Brain pericyte (primary cell): ENCODE measurements around the gene CRACDL.
"Not testable (repeated sequence)": the region's sequence is repeated elsewhere in the genome, so short reads cannot be mapped to it uniquely, and the experiment has no call there.

ENCODE experiments used
- DNase-seq: peaks from one replicate; pipeline ENCODE4 v3.0.0-alpha.2; 2012; ENCODE audit warnings: low read depth, low spot score

The CRACDL gene

GRCh38 chr2:98884658-98885057, 51.4 kb downstream of the CRACDL start:
- DNase-seq = no peak

DNA sequence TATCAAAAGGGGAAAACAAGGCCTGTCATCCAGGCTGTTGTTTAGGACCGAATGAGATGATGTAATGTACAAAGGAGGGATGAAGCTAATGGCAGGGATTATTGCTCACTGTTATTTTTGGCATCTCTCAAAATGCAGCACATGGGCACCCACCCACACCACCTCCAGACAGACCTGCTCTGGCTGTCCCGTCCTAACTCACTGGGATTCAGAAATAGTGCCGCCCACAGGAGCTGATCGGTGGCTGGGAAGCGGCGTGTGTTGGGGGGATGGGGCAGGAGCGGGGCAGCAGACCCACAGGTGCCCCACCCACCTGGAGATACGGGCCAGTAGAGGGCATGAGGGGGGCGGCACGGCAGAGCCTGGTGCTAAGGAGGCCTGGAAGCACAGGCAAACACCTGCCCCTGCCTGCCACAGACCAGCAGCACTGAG, 52.2 kb downstream of the CRACDL start:
- DNase-seq = no peak

DNA sequence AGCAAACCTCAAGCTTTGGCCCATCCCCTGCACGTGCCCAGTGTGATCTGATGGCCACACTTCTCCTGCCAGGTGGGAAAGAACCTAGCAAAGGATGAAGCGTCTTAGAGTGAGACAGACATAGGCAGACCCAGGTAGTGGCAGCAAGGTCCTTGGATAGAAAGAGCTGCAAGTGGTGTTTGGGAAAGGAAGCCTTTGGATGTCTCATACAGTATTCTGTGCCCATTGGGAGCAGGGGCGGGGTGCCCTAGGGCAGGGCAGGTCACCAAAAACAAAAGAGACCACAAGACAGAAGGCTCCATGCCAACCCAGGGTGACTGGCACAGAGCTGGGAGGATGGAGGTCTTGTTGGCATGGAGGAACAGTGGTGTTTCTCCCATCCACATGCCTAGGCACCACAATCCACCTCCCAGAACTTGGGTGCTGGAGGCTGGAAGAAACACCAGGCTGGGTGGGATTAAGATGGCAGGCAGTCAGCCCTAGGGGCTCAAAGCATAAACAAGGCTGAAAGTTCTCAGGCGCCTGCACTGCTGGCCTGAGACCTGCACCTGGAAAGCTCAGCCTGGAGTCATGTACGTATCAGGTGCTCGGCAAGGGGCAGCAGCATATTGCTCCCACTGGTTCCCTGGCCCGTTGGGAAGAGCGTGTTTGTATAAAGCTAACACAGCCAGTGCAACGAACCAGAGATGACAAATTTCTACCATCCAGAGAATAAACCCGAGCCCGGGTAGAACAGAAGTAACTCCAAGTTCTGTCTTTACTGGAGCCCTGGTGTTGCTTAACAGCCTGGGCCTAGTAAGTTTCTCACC, 52.9 kb downstream of the CRACDL start:
- DNase-seq = no peak

GRCh38 chr2:98882368-98882767, 53.7 kb downstream of the CRACDL start:
- no peak for DNase-seq

GRCh38 chr2:98881153-98881650, 54.8 kb downstream of the CRACDL start:
- DNase-seq = no peak

GRCh38 chr2:98880266-98881152, 55.5 kb downstream of the CRACDL start:
- DNase-seq = no peak

- DNase-seq = not testable (repeated sequence)
These were observed 58.4 kb downstream of the CRACDL start for GRCh38 chr2:98877658-98878057.

DNA sequence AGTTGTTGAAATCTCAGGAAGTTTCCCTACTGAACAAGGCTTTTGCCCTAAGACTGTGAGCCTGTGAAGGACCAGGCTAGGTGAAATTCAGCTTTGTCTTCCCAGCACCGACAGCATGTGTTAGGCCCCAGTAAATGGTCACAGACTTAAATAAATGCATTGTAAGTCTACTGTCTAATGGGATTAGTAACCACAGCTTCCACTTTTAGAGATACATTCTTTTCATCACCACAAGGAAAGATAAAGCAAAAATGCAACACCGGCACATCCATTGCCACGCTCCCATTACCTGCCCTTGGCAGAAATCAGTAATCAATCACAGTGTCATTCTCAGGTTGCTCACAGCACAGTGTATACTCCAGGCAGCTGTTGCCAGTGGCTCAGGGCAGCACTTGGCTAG, 59.3 kb downstream of the CRACDL start:
- no peak for DNase-seq

DNA sequence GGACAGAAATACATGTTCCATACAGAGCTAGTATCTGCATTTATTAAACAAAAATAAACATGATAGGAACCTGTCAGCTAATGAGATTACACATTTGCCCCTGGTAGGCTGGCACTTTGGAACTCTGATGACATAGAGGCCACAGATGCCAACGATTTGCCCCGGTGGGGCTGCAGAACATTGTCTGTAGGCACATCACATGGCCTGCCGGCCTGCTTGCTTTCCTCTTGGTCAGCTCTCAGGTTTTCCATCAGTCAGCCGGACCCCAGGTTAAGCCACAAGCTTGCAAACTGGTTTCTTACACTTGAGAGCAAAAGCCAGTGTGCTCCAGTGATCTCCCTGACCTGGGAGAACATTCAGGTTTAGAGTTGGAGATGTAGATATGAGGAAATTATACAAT, 60.3 kb downstream of the CRACDL start:
- DNase-seq = no peak

GRCh38 chr2:98875081-98875728, 60.8 kb downstream of the CRACDL start:
- no peak for DNase-seq

- no peak for DNase-seq
These were observed 61.8 kb downstream of the CRACDL start for GRCh38 chr2:98874186-98874689.

DNA sequence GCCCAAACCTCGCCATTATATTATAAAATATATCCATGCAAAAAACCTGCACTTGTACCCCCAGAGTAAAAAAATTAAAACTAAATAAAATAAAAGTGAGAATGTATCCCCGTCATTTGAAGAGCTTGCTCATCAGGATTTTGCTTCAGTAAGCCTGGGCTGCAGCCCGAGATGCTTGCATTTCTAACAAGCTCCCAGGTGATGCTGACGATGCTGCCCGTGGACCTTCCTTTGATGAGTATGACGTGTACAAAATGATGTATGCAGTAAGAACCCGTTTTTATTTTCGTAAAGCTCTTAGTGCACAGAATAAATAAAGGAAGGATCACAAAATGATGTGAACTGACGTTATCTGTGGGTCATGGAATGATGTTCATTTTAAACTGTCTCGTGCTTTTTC, 63.5 kb downstream of the CRACDL start:
- DNase-seq = no peak

GRCh38 chr2:98871506-98871905, 64.5 kb downstream of the CRACDL start:
- no peak for DNase-seq

DNA sequence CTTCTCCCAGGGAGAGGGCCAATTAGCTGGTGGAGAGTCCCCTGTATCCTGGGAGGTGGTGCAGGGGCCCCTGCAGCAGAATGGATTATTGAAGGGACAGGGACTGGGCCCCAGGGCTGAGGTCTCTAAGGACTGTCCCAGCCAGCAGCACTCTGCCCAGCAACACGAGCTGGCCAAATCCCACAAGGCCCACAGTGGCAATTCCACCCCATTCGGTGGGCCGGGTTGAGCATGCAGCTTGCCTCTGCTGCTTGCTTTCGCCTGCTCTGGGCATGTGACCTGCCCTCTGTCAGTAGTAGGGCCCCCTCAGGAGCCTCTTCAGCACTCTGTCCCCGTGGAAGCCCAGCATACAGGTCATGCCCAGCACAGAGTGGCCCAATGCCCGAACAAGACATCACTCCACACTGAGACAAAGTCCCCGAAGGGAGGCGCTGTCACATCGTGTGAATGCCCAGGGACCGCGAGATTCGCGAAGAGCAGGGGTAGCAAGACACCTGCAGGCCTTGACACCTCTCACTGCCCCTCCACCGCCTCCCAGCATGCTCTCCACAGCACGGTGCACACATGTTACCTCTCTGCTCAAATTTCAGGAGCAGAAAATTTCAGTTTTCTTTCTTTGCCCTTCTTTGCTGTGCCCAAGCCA, 65.4 kb downstream of the CRACDL start:
- DNase-seq = no peak

- no peak for DNase-seq
These were observed 66.2 kb downstream of the CRACDL start for GRCh38 chr2:98869870-98870269.

- DNase-seq = no peak
These were observed 66.8 kb downstream of the CRACDL start for GRCh38 chr2:98869272-98869641.

DNA sequence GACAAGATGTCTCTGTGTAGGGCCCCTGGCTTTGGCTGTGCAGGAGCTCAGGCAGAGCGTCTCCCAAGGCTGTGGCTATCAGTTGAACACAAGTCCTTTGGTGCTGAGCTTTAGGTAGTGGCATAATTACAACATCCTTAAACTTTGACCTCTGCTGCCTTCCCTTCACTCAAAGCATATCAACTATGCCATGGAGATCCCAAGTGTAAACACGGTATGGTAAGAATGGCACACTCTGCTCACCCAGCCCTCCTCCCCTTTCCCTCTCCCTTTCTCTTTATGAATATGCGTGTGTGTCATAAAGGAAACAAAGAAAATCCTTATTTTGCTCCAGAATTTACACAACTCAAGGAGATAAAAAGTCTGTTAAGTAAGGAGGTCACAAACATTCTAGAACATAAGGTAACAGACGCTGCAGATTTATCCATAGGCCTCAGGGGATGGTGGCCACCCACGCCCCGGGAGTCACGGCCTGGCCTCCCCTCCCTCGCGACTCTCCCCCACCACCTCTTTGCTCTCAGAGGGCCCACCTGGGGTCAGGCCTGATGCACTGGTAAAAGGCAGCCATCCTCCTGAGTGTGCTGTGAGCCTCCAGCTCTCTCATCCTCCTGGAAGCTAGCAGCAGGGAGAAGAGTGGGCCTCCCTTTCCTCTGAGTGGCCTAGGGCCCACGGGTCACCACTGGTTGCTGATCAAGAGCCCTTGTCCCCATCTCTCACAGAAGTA, 67.3 kb downstream of the CRACDL start:
- DNase-seq = no peak

- no peak for DNase-seq
These were observed 68.3 kb downstream of the CRACDL start for GRCh38 chr2:98867539-98868309.

GRCh38 chr2:98866033-98866432, 70.0 kb downstream of the CRACDL start:
- no peak for DNase-seq

DNA sequence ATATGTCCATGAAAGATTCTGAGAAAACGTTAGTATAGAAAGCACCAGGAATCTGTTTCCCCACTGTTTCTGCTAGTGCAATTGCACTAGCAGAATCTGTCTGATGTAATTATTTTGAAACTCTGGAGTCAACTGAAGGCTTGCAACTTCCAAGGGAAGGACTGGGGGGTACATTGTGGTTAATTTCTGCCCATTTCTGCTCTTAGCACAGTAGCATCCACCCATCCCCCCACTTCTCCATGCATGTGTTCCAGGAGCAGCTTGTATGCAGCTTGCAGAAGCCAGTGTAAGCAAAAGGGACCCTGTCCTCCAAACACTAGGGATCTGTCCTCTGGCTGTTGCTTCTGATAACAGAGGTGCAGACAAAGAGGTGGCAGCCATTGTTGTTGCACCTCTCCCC, 74.4 kb downstream of the CRACDL start:
- DNase-seq = no peak
